Measurements from ENCODE around the gene ZCCHC24.

The ZCCHC24 gene

GRCh38 chr10:79346388-79347225, 98.8 kb downstream of the ZCCHC24 start:
- no peak for DNase-seq (ENCODE audit: insufficient read length, low spot score)

GRCh38 chr10:79346012-79346340, 99.4 kb downstream of the ZCCHC24 start:
- DNase-seq (ENCODE audit: insufficient read length, low spot score): no peak
- TF ChIP-seq, protein P1, sequence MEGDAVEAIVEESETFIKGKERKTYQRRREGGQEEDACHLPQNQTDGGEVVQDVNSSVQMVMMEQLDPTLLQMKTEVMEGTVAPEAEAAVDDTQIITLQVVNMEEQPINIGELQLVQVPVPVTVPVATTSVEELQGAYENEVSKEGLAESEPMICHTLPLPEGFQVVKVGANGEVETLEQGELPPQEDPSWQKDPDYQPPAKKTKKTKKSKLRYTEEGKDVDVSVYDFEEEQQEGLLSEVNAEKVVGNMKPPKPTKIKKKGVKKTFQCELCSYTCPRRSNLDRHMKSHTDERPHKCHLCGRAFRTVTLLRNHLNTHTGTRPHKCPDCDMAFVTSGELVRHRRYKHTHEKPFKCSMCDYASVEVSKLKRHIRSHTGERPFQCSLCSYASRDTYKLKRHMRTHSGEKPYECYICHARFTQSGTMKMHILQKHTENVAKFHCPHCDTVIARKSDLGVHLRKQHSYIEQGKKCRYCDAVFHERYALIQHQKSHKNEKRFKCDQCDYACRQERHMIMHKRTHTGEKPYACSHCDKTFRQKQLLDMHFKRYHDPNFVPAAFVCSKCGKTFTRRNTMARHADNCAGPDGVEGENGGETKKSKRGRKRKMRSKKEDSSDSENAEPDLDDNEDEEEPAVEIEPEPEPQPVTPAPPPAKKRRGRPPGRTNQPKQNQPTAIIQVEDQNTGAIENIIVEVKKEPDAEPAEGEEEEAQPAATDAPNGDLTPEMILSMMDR (IDR thresholded peaks at IDR 0.05; ENCODE audit: insufficient read depth, missing control alignments): no peak
- no peak for FAIRE-seq

More at GRCh38 chr10:79346388-79347225, 98.8 kb downstream of the ZCCHC24 start:
- TF ChIP-seq, protein P1 (IDR thresholded peaks at IDR 0.05; ENCODE audit: insufficient read depth, missing control alignments): no peak
- FAIRE-seq: no peak

DNA sequence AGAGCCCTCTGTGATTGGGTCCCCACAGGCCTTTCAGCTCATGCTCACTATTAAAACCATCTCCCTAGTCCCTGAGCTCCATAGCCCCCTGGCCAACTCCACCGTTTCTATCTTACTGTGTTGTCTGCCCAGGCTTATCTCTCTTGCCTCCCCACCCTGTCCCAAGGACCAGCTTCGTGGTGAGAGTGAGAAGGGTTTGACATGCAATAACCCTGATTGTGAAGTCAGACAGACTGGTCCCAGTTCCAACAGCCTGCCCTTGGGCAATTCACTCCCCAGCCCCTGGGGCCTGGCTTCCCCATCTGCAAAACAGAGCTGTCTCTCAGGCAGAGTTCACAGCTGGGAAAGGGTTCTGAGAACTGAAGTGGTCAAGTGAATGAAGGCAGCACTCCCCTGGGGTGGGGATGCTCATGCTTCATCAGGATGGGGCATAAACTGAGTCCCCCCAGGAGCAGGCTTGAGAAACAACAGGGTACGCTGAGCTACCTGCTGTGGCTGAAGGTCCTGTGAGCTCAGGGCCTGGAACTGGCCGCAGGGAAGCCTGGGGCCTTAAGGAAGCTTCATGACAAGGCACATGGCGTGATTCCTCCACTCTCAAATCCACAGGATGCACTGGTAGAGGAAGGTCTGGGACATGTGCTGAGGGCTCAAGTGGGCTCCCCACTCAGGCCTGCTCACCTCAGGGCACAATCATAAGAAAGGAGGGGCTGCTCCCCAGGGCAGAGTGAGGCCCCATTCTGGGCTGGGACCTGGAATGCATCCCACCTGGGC, 100.0 kb downstream of the ZCCHC24 start:
- no peak for DNase-seq (ENCODE audit: insufficient read length, low spot score)
- no peak for FAIRE-seq
- TF ChIP-seq, protein P1 (IDR thresholded peaks at IDR 0.05; ENCODE audit: insufficient read depth, missing control alignments): no peak

DNA sequence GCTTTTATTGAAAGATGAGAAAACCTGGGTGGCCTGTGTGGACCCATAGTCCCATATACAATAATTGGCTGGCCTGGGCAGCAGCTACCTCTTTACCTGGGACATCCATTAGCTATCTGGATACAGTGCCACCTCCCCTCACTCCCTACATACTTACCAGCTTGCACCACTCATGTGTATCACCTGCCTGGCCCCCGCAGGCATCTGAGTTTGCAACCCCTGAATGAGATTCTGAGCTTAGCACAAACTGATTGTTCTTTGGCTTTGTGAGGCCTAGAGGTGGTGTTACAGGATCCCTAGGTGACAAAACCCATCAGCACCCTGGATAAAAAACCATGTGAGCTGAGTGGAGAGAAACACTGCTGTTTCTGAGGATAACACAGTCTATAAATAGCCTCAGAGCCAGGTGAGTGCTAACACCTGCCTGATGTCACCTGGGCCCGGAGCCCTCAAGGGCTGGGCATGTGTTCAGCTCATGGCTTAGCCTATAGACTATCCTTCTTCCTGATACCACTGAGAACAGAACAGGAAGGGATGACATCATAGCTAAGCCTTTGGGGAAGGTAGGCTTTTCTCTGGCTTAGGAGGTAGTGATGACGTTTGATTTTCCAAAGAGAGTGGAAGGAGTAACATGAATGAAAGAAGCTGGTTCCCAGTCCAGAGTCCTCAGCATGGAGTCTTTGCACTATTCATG, 100.8 kb downstream of the ZCCHC24 start:
- DNase-seq (ENCODE audit: insufficient read length, low spot score) (no peak), FAIRE-seq (no peak)
- TF ChIP-seq, protein P1 (IDR thresholded peaks at IDR 0.05; ENCODE audit: insufficient read depth, missing control alignments): no peak

- DNase-seq (ENCODE audit: insufficient read length, low spot score) (no peak), FAIRE-seq (no peak)
- TF ChIP-seq, protein P1 (IDR thresholded peaks at IDR 0.05; ENCODE audit: insufficient read depth, missing control alignments): no peak
Observed at GRCh38 chr10:79342811-79343561, 102.4 kb downstream of the ZCCHC24 start.

- DNase-seq (ENCODE audit: insufficient read length, low spot score): no peak
- FAIRE-seq: no peak
- TF ChIP-seq, protein P1 (IDR thresholded peaks at IDR 0.05; ENCODE audit: insufficient read depth, missing control alignments): no peak
Observed at GRCh38 chr10:79342295-79342761, 103.1 kb downstream of the ZCCHC24 start.

Data from D721Med (cell line).